Cerebellar cortex (tissue), 1 donor: ENCODE measurements around the gene GPD1L.
"Not testable (repeated sequence)": the region's sequence is repeated elsewhere in the genome, so short reads cannot be mapped to it uniquely, and the experiment has no call there.

Experiments used
- DNase-seq: peaks from one replicate; pipeline ENCODE4 v3.0.0-alpha.2; 2015; ENCODE audit warnings: low spot score

The GPD1L gene

DNA sequence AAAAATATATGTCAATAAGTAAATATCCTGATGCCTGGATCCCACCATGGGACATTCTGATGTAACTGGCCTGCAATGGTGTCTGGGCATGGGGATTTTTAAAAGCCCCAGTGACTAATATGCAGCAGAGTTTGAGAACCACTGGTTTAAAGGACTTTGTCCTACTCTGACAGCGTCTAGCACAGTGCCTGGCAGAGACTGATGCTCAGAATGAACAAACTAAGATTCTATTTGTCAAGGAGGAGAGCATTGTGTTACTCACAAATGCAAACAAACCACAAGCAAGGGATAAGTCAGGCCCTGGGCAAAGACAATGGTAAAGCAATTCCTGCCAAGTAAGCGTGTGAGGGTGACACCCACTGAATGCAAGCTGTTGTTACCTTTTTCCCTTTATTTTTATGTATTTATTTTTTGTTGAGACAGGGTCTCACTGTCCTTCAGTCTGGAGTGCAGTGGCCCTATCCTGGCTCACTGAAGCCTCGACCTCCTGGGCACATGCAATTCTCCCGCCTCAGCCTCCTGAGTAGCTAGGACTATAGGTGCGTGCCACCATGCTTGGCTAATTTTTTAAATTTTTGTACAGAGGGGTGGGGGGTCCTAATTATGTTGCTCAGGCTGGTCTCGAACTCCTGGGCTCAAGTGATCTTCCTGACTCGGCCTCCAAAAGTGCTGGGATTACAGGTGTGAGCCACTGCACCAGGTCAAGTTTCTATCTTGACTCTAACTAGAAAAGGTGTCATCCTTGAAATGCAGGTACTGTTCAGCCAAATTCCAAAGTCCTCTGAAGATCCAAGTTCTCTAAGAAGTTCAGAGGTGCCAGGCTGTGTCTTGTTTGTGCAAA lies 909 bp upstream of the GPD1L start:
- DNase-seq = no peak

DNA sequence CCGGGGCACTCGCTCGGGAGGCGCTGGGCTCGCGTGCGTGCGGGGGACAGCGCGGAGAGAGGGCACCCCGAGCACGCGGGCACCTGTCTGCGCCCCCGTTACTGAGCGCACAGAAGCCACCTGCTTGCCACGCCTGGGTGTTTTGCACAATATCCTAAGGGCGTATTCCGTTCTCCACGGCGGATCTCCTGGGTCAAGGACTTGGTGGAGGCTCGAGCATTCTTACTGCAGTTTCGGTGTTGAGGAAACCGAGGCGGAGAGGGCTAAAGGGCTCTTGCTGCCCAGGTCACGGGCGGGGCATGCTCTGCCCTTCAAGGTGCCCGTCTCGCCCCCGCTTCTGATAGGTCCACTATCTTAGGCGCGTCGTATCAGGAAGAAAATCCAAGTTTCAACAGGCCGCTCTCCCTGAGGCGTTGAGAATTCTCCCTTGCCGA lies 526 bp downstream of the GPD1L start:
- peak; percentile 53 for DNase-seq

DNA sequence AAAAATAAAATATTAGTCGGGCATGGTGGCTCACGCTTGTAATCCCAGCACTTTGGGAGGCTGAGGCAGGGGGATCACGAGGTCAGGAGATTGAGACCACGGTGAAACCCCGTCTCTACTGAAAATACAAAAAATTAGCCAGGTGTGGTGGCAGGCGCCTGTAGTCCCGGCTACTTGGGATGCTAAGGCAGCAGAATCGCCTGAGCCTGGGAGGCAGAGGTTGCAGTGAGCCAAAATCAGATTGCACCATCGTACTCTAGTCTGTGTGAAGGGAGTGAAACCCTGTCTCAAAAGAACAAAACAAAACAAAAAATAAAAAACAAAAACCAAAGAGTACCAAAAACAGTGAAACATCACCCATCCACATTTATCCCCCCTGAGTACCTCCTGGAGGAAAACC lies 1.8 kb downstream of the GPD1L start:
- DNase-seq = not testable (repeated sequence)

DNA sequence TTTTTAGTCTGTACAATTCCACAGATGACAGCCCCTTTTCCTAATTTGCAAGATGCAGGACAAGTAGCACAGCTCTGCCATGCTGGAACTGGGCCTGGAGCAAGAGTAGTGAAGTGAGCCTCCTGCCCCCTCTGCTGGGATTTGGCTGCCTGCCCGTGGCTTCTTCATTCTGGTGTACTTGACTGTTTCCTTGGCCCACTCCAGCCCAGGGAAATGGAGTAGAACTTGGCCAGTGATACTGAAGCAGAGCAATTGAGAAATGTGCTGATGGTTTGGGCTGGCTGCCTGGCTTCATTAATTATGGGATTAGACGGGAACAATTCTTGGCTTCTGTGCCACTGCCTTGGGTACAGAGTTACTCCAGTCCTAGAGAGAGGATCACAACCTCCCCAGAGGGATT lies 2.8 kb downstream of the GPD1L start:
- peak; percentile 88 for DNase-seq

DNA sequence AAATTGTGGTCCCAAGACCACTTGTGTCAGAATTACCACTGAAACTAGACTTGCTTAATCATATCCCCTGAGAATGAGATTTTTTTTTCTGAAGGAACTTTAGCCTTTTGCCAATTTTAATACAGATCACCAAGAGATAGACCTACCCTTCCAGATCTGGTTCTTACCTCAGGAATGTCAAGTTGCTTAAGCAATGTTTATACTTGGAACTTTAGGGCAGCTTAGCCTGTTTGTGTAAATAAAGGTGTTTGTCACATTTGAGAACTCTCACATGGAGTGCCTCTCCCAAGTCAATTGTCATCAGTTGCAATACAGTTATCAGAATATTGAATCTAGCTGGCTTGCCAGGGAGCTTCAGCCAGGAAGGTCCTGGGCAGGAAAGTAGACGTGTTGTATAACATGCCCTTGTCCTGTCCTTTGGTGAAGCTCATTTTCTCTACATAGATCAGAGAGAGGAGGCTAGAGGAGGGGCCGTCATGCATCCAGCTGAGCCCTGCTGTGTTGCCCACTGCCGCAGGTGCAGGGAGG lies 3.9 kb downstream of the GPD1L start:
- no peak for DNase-seq

DNA sequence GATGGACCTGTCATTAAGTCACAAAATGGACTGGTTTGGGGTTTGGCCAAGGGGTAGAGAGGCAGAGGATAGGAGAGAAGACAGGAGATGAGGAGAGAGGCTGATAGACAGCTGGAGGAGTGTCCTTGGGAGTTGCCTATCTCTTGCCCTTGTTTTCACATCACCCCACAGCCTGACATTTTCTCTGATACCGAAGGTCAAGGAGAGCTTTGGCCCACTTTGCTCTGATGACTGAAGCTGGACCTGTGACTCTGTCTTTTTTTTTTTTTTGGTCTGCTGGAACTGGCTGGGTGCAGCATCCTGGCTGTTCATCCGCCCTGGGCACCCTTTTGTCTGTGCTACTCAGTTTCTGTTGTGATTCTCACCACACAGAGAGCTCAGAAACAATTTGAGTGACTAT lies 5.1 kb downstream of the GPD1L start:
- no peak for DNase-seq

DNA sequence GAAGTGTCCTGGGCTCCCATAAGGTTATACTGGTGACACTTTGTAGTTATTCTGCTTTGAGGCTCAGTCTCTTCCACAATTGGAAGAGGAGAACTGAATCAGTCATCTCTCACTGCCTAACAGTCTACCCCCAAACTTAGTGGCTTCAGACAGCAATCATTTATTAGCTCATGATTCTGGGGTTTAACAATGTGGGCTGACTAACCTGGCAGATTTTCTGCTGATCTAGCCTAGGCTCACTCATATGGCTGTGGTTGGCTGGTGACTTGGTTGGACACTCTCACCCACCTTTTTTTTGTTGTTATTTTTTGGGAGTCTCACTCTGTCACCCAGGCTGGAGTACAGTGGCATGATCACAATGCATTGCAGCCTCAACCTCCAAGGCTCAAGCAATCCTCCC lies 7.1 kb downstream of the GPD1L start:
- DNase-seq = no peak

DNA sequence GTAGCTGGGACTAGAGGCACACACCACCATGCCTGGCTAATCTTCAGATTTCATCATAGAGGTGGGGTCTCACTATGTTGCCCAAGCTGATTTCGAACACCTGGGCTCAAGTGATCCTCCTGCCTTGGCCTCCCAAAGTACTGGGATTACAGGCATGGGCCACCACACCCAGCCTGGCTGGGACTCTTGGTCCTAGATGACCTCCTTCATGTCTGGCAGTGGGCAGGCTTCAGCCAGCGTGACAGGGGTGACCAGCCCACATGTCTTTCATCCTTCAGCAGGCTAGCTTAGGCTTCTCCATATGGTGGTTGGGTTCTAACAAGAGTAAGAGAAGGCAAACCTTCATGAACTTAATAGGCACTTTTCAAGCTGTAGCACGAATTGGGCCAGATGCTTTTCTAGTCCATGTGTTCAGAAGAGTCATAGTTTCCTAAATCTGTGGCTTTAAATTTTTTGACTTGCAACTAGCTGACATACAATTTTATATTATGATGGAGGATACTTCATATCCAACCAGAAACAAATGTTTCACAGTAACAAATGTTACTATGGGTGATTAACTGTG lies 7.6 kb downstream of the GPD1L start:
- no peak for DNase-seq

DNA sequence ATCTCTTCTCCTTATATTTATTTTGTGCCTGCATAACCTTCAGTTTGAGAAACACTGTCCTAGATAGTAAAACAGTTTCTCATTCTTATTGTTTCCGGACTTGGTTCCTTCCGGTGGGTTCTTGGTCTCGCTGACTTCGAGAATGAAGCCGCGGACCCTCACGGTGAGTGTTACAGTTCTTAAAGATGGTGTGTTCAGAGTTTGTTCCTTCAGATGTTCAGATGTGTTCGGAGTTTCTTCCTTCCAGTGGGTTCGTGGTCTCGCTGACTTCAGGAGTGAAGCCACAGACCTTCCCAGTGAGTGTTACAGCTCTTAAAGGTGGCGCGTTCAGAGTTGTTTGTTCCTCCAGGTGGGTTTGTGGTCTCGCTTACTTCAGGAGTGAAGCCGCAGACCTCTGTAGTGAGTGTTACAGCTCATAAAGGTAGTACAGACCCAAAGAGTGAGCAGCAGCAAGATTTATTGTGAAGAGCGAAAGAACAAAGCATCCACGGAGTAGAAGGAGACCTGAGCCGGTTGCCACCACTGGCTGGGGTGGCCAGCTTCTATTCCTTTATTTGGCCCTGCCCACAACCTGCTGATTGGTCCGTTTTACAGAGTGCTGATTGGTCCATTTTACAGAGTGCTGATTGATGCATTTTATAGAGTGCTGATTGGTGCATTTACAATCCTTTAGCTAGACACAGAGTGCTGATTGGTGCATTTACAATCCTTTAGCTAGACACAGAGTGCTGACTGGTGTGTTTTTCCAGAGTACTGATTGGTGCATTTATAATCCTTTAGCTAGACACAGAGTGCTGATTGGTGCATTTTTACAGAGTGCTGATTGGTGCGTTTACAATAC lies 8.3 kb downstream of the GPD1L start:
- DNase-seq = not testable (repeated sequence)

DNA sequence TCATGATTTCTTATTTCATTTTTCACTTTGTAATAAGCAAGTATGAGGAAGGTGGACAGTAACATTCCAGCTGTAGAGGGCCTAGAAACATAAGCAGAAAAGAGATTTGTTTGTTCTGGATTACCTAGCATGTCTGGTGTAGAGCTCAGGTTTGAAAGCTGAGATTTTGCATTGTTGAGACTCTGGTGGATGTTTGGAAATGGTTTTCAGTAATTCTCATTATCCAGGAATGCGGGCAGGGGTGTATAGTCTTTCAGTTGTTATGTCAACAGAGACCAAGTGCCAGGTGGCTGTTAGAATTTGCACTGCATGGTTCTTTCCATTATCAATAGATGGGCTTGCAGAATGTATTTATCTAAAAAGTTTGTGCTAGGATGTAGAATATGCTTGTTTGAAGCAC lies 10.9 kb downstream of the GPD1L start:
- no peak for DNase-seq

DNA sequence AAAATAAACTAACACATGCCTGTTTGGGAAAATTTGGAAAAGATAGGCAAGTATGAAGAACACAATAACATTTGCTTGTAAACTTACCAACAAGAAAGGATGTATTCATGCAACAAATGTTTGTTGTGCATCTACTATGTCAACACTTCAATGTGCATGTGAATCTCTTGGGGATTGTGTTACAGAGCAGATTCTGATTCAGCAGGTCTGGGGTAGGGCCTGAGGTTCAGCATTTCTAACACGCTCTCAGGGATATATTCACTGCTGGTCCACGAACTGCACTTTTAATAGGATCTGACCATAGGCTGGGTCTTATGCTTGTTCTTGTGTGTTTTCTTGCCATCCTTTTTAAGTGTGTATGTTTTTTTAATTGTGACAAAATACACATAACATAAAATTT lies 11.8 kb downstream of the GPD1L start:
- DNase-seq = no peak

DNA sequence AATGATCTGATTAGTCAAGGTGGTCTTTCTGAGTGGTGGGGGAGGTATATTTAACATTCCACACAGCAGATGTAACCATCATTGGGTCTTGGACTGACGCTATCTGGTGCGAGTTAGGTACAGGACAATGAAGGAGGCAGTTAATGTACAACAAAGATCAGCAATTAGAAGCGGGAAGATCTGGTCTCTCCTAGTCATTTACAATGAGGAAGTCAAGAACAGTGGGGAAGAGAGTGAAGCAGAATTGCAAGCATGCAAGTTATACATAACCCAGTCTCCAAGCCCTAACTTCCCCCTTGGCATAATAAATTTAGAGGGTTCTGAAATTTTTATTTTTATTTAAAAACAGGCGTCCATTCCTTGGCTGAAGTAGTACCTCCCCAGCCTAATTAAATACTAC lies 14.1 kb downstream of the GPD1L start:
- DNase-seq = no peak

DNA sequence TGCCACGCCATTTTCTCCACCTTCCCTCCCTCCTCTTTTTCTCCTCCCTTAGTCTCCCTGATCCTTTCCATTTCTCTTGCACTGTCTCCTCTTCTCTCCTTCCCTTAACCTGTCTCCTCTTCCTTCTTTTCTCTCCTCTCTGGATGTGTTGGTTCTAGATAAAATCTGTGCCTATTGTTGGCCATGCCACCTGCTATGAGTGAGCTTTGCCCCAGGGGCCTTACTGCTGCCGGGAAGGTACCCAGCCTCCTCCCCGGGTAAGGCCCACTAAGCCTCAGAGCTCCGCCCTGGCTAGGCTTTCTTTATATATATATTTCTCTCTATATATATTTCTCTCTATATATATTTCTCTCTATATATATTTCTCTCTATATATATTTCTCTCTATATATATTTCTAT lies 14.7 kb downstream of the GPD1L start:
- no peak for DNase-seq

DNA sequence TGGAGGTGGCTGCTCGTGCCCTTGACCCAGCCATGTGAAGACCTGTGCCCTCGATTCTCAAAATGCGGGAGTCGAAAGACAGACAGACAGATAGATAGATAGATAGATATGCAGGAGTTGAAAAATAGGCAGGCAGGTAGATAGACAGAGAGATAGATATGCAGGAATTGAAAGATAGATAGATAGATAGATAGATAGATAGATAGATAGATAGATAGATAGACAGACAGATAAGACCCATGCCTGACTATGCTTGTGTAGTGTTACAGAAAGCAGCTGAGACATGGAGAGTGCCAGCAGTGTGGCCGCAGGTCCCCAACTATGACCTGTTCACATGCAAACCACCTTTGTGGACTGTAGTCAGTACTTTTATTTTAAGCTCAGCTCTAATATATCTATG lies 17.2 kb downstream of the GPD1L start:
- no peak for DNase-seq

DNA sequence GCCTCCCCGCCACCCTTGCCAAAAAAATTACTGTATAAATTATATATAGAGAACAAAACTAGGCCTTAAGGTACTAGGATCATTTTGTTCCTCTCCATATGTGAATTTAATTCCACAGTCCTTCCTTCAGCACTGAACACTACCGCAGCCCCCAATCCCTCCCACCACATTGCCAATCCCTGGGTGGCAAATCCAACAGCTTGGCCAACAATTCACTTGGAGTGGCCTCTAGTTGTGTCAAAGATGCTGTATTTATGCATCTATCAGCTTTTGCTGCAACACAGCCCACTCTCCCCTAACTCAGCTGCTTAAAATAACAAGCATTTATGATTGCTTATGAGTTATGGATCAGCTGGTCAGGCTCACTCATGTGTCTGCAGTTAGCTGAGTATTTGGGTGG lies 18.6 kb downstream of the GPD1L start:
- no peak for DNase-seq

DNA sequence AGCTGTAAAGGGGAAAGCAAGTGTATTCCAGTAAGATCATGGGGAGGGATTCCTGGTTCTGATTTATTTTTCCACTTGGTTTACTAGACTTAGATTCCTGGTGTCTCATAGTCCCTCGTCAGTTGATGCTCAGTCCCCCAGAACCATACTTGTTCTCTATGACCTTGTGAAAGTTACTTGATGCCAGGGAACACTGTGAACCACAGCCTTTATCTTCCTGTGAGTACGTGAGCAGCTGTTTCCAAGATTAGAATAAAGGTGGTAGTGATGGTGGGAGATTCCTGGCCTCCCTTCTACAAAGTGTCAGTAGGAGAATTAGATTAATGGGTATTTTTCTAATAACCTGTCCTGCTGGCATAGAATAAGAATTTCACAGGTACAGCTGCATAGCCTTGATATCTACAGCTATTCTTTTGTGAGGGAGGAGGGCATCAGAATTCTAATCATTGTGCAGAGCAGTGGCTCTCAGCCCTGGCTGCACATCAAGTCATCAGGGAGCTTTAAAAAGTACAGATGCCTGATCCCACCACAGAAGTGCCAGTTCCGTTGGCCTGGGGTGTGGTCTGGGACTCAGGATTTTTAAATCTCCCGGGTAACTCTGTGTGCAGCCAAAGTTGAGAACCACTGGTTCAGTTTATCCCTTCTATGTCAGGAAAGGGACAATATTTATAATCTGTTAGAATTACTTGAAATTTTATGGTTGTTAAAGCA lies 20.0 kb downstream of the GPD1L start:
- DNase-seq = no peak

DNA sequence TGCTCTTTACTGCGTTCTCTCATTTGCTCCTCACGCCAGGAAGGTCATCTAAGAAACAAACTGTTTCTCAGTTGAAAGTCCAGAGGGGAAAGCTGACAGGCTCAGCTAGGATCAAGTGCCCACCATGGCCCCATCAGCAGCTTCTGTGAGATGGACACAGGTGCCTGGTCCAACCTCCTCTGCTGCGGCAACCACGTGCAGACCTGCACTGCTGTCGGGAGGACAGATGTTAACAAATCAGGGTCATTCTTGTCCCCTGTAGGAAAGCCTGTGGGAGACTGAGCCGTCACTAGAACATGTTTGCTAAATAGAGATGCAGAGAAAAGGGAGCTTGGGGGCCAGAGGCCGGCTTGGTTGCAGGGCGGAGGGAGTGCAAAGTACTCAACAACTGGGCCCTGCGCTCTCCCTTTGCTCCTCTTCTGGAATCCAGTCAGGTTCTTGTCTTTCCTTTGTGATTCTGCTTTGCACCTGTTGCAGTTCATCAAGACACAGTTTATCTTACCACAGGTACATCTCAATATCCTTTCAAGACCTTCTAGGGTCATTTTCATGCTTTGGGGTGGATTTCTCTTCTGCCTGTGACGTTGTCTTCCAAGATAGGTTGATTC lies 20.9 kb downstream of the GPD1L start:
- DNase-seq = no peak

DNA sequence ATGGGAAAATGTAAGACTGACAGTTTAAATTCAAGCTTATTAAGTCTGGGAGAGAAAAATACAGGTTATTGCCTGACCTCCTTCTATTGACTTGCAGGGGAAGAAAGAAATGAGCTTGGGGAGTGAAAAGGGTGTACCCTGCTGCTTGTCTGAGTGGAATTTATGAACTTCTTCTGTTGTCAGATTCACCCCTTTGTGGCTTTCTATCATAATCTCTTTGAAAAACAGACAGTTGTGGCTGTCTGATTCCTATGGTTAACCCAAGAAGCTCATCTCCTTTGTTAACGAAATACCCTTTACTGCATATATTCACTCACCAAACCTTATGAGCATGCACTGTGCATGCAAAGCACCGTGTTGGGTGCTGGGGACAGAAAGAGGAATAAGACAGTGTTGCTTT lies 22.5 kb downstream of the GPD1L start:
- no peak for DNase-seq

DNA sequence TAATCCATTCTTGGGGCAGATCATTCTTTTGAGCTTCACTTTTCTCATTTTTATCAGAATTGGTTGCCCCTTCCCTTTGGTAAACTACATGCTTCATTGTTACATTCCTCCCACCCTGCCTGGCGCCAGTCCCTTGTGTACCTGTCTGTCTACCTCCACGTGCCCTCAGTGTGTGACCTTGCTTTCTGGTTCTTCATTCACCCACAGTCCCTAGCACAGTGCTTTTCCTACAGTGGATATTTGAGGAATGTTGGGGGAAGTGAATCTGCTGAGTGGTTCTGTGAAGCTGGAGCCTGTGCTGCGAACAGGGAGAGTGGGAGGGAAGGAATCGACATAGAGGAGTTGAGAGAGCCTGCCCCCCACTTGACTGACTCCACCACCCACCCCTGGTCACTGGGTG lies 23.4 kb downstream of the GPD1L start:
- no peak for DNase-seq

DNA sequence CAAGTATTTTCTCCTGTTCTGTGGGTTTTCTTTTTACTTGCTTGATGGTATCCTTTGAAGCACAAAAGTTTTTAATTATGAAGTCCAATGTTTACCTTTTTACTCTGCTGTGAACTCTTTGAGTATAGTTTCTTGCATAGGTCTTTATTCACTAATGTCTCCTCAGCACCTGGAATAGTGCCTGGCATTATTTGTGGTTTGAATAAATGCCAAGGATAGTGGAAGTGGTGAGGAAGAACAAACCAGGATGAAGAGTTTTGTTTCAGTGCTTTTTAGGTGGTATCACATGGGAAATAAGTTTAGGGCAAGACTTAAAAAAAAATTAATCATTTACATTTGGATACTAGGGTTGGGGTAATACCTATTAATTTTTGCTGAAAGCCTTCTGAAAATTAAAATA lies 25.7 kb downstream of the GPD1L start:
- DNase-seq = no peak

DNA sequence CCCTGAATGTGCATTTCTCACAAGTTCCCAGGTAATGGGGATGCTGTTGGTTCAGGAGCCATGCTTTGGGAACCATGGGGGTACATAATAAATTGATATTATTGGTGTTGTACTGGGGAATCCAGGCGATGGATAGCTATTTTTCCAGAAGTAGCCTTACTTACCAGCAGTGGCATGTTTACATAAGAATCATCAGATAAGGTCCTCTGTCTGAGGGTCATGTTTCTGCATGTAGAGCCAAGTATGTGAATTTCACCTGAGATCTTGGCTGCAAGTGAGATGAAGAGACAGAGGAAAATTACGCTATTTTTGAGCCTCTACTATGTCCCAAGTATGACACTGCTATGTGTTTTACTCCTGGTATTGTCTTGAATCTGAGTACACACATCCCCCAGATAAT lies 26.3 kb downstream of the GPD1L start:
- no peak for DNase-seq

DNA sequence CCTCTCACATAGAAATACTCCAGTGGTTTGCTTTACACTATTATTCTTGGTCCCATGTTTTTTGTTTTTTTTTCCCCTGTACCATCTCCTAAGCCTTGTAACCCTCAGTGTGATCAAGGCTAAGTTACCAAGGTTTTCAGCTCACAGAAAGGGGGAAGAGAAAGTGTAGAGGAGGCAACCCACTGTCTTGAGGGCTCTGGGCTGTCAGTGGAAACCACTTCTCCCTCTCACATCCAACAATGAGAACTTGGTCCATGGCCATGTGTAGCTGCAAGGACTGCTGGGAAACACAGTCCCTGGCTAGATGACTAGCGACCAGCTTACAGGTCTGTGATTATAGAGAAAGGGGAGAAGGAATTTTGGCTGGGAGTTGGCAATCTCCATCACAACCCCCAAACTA lies 30.3 kb downstream of the GPD1L start:
- no peak for DNase-seq
